Astrocyte (in vitro differentiated cells and primary cell): ENCODE data around the gene UBE2E2. TPM values are rescaled to one million over a fixed set of nuclear protein-coding genes. Genes with fewer than 3 reads are reported as not detected.

Experiments used
- DNase-seq: peaks from one replicate; pipeline ENCODE4 v3.0.0-alpha.2; 2010; ENCODE audit warnings: low read depth
- FAIRE-seq: peaks from 2 replicates; lab custom pipeline; 2011; peaks lifted over from hg19 to GRCh38; lab: Jason Lieb, UNC
- H2AFZ ChIP-seq: 2 replicates; pipeline ENCODE4 v1.6.0; 2012; ENCODE audit warnings: low read depth, low read length, inconsistent platforms
- H3K27ac ChIP-seq: 2 replicates; pipeline ENCODE4 v1.5.1; 2011; ENCODE audit warnings: low read depth, low read length, inconsistent platforms
- H3K27me3 ChIP-seq: 2 replicates; pipeline ENCODE4 v1.6.0; 2011; ENCODE audit warnings: low read length, inconsistent platforms; ENCODE audit not compliant: insufficient read depth
- H3K36me3 ChIP-seq: 2 replicates; pipeline ENCODE4 v1.5.1; 2011; ENCODE audit warnings: low read length, inconsistent platforms; ENCODE audit not compliant: insufficient read depth
- H3K4me1 ChIP-seq: 2 replicates; pipeline ENCODE4 v1.5.1; 2011; ENCODE audit warnings: low read length, inconsistent platforms; ENCODE audit not compliant: insufficient read depth
- H3K4me2 ChIP-seq: 2 replicates; pipeline ENCODE4 v1.6.0; 2012; ENCODE audit warnings: low read length, inconsistent platforms
- H3K4me3 ChIP-seq: 2 replicates; pipeline ENCODE4 v1.5.1; 2011; ENCODE audit warnings: low read depth, mild to moderate bottlenecking, low read length, inconsistent platforms; ENCODE audit not compliant: insufficient read depth
- H3K79me2 ChIP-seq: 2 replicates; pipeline ENCODE4 v1.6.0; 2012; ENCODE audit warnings: mild to moderate bottlenecking, low read length, inconsistent platforms; ENCODE audit not compliant: insufficient read depth
- H3K9ac ChIP-seq: 2 replicates; pipeline ENCODE4 v1.6.0; 2012; ENCODE audit warnings: mild to moderate bottlenecking, low read length, inconsistent platforms
- H3K9me3 ChIP-seq: 2 replicates; pipeline ENCODE4 v1.5.1; 2012; ENCODE audit warnings: low read depth, mild to moderate bottlenecking, low read length, inconsistent platforms; ENCODE audit not compliant: insufficient read depth
- H4K20me1 ChIP-seq: 2 replicates; pipeline ENCODE4 v1.6.0; 2012; ENCODE audit warnings: low read length, inconsistent platforms; ENCODE audit not compliant: insufficient read depth
- H3K27ac Mint-ChIP-seq: one replicate; pipeline ENCODE4 v1.8.0; 2021; ENCODE audit warnings: mild to moderate bottlenecking, mixed read lengths; ENCODE audit not compliant: unreplicated experiment
- H3K27me3 Mint-ChIP-seq: one replicate; pipeline ENCODE4 v1.8.0; 2021; ENCODE audit warnings: low read depth, mixed read lengths; ENCODE audit not compliant: unreplicated experiment
- H3K36me3 Mint-ChIP-seq: one replicate; pipeline ENCODE4 v1.8.0; 2021; ENCODE audit warnings: low read depth, mixed read lengths; ENCODE audit not compliant: unreplicated experiment
- H3K4me1 Mint-ChIP-seq: one replicate; pipeline ENCODE4 v1.8.0; 2021; ENCODE audit warnings: low read depth, mixed read lengths; ENCODE audit not compliant: unreplicated experiment
- H3K4me3 Mint-ChIP-seq: one replicate; pipeline ENCODE4 v1.8.0; 2021; ENCODE audit warnings: mild to moderate bottlenecking, moderate library complexity, mixed read lengths; ENCODE audit not compliant: unreplicated experiment
- H3K9me3 Mint-ChIP-seq: one replicate; pipeline ENCODE4 v1.8.0; 2021; ENCODE audit warnings: mild to moderate bottlenecking, mixed read lengths; ENCODE audit not compliant: unreplicated experiment
- EZH2 ChIP-seq: IDR thresholded peaks from 2 replicates; pipeline ENCODE4 v1.6.1; 2012; ENCODE audit warnings: mild to moderate bottlenecking, low read length, inconsistent platforms; ENCODE audit not compliant: insufficient read depth
- total RNA-seq: library from RNA; stranded (reverse); gene quantifications from 2 replicates; pipeline ENCODE4 v1.2.1, GENCODE V29; 2021
- TF ChIP-seq, protein P1 (sequence below): IDR thresholded peaks from 2 replicates; pipeline ENCODE4 v1.5.1; 2011; ENCODE audit warnings: low read depth, mild to moderate bottlenecking, inconsistent platforms, low read length, moderate library complexity; ENCODE audit not compliant: insufficient read depth

The UBE2E2 gene
- total RNA-seq, 1 donor from 2014 or later, result 89.8 TPM

DNA sequence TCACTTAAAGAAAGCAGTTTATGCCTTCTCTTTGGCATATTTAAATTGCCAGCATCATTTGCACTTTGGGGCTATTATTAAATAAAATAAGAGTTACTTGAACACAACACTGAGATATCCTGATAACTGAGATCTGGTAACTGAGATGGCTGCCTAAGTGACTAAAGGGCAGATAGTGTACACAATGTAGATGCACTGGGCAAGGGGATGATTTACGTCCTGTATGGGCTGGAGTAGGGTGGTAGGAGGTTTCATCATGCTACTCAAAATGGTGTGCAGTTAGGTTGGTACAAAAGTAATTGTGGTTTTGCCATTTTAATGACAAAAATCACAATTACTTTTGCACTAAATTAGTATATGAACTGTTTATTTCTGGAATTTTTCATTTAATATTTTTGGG, 196.1 kb downstream of the UBE2E2 start:
- no peak for FAIRE-seq
- Histone ChIP-seq H4K20me1 (peaks cover 35% of the 10 kb centered on the region), H3K4me3 (no peak overlapping the region), H3K27ac (no peak overlapping the region), H3K4me1 (no peaks in the 10 kb centered on the region), H3K36me3 (no peaks in the 10 kb centered on the region), H3K4me2 (no peak overlapping the region), H3K79me2 (no peaks in the 10 kb centered on the region), H2AFZ (no peak overlapping the region), H3K9me3 (no peaks in the 10 kb centered on the region), H3K9ac (no peak overlapping the region), H3K27me3 (no peaks in the 10 kb centered on the region)
- TF ChIP-seq EZH2, result no peak
- TF ChIP-seq, protein P1, sequence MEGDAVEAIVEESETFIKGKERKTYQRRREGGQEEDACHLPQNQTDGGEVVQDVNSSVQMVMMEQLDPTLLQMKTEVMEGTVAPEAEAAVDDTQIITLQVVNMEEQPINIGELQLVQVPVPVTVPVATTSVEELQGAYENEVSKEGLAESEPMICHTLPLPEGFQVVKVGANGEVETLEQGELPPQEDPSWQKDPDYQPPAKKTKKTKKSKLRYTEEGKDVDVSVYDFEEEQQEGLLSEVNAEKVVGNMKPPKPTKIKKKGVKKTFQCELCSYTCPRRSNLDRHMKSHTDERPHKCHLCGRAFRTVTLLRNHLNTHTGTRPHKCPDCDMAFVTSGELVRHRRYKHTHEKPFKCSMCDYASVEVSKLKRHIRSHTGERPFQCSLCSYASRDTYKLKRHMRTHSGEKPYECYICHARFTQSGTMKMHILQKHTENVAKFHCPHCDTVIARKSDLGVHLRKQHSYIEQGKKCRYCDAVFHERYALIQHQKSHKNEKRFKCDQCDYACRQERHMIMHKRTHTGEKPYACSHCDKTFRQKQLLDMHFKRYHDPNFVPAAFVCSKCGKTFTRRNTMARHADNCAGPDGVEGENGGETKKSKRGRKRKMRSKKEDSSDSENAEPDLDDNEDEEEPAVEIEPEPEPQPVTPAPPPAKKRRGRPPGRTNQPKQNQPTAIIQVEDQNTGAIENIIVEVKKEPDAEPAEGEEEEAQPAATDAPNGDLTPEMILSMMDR, result no peak
- H3K4me1 Mint-ChIP-seq, result peaks cover 19% of the 10 kb centered on the region
- no peak overlapping the region for H3K27ac Mint-ChIP-seq
- no peaks in the 10 kb centered on the region for H3K36me3 Mint-ChIP-seq
- no peaks in the 10 kb centered on the region for H3K27me3 Mint-ChIP-seq
- no peak overlapping the region for H3K4me3 Mint-ChIP-seq
- no peak for DNase-seq
- no peaks in the 10 kb centered on the region for H3K9me3 Mint-ChIP-seq

DNA sequence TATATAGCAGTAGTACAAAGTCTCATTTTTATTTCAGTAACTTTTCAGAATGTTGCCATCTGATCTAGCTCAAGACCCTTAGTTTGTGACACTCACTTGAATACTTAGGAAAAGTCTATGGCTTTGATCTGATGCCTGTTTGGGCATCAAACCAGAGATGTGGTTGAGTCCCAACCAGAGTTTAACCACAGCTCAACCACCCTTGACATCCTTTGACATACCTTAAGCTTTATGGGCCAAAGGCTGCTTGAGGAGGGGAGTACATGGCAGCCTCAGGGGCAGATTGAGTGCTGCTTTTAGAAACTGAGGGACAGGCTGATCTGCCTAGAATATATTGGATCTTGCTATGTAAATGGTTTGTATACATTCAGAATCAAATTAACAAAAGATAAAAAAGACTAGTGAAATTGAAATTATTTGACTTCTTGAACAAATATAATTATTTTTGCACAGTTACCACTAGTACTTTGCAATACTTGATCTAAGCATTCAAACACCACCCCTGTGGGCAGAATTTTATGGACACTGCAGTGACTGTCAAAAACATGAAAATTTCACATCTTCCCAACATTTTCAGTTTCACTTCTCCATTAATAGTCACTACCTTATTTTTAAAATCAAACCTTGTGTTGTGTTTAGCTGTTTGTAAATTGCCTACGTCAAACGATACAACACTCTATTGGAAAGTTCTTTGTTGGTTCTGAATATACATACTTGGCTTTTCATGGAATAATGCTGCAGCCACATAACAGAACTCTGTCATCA, 199.8 kb downstream of the UBE2E2 start:
- TF ChIP-seq EZH2, result no peak
- TF ChIP-seq, protein P1, result no peak
- Mint-ChIP-seq H3K27ac (no peak overlapping the region), H3K9me3 (no peaks in the 10 kb centered on the region), H3K4me3 (no peak overlapping the region), H3K27me3 (no peaks in the 10 kb centered on the region), H3K36me3 (no peaks in the 10 kb centered on the region), H3K4me1 (peaks cover 15% of the 10 kb centered on the region)
- Histone ChIP-seq H3K4me1 (no peaks in the 10 kb centered on the region), H2AFZ (no peak overlapping the region), H3K4me3 (no peak overlapping the region), H3K27me3 (no peaks in the 10 kb centered on the region), H3K4me2 (no peak overlapping the region), H3K9ac (no peak overlapping the region), H3K9me3 (no peaks in the 10 kb centered on the region), H3K36me3 (no peaks in the 10 kb centered on the region), H4K20me1 (peaks cover 59% of the 10 kb centered on the region), H3K27ac (no peak overlapping the region), H3K79me2 (no peaks in the 10 kb centered on the region)
- FAIRE-seq (no peak), DNase-seq (no peak)

DNA sequence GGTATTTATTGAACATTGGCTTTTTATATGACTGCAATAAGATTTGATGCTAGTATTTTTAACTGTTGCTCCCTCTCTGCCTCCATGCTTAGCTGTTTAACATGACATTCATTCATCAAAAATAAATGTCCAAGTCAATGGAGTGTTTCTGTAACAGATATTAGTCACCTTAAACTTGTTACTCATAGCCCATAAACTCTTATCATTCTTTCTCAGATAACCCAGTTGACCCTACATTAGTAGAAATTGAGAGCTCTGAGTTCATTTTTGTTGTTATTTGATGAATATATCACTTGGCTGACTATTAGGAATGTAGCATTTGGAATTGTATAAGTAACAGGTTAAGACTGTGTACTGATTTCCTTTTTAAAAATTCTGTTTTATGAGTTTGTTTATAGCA, 201.1 kb downstream of the UBE2E2 start:
- Histone ChIP-seq H3K9me3 (no peaks in the 10 kb centered on the region), H2AFZ (no peak overlapping the region), H3K36me3 (no peaks in the 10 kb centered on the region), H3K27me3 (no peaks in the 10 kb centered on the region), H3K79me2 (peaks cover 3% of the 10 kb centered on the region), H3K4me2 (no peak overlapping the region), H3K4me1 (no peaks in the 10 kb centered on the region), H3K4me3 (no peak overlapping the region), H3K27ac (no peak overlapping the region), H4K20me1 (peaks cover 67% of the 10 kb centered on the region), H3K9ac (no peak overlapping the region)
- no peak for TF ChIP-seq EZH2
- TF ChIP-seq, protein P1, result no peak
- FAIRE-seq (no peak), DNase-seq (no peak)
- H3K4me1 Mint-ChIP-seq, result peaks cover 14% of the 10 kb centered on the region
- no peaks in the 10 kb centered on the region for H3K36me3 Mint-ChIP-seq
- no peak overlapping the region for H3K4me3 Mint-ChIP-seq
- H3K27me3 Mint-ChIP-seq, result no peaks in the 10 kb centered on the region
- no peak overlapping the region for H3K27ac Mint-ChIP-seq
- no peaks in the 10 kb centered on the region for H3K9me3 Mint-ChIP-seq
